ENCODE measurements around the gene DYRK2. TPM values are rescaled to one million over a fixed set of nuclear protein-coding genes. Genes with fewer than 3 reads are reported as not detected.

DYRK2 gene
- total RNA-seq, 6 experiments from 2014 or later: 30.4 to 40.1 (median 31.6) TPM

- H3K4me1 Mint-ChIP-seq (ENCODE audit: low read depth): no peaks in the 10 kb centered on the region
- no peak for TF ChIP-seq CTCF (IDR thresholded peaks at IDR 0.05)
- H3K4me3 Mint-ChIP-seq: no peak overlapping the region
- no peaks in the 10 kb centered on the region for H3K9me3 Mint-ChIP-seq
- peaks cover 15% of the 10 kb centered on the region for H3K27me3 Mint-ChIP-seq (ENCODE audit: insufficient read depth)
- no peaks in the 10 kb centered on the region for H3K36me3 Mint-ChIP-seq (ENCODE audit: low read depth)
- no peak for DNase-seq
- H3K27ac Mint-ChIP-seq: no peak overlapping the region
Measured at GRCh38 chr12:67625004-67625403, 23.5 kb upstream of the DYRK2 start.

GRCh38 chr12:67626156-67626555, 22.4 kb upstream of the DYRK2 start:
- peaks cover 6% of the 10 kb centered on the region for H3K4me1 Mint-ChIP-seq (ENCODE audit: low read depth)
- no peak overlapping the region for H3K4me3 Mint-ChIP-seq
- no peak overlapping the region for H3K27ac Mint-ChIP-seq
- H3K27me3 Mint-ChIP-seq (ENCODE audit: insufficient read depth): peaks cover 15% of the 10 kb centered on the region
- DNase-seq: no peak
- no peaks in the 10 kb centered on the region for H3K9me3 Mint-ChIP-seq
- H3K36me3 Mint-ChIP-seq (ENCODE audit: low read depth): no peaks in the 10 kb centered on the region
- no peak for TF ChIP-seq CTCF (IDR thresholded peaks at IDR 0.05)

- Mint-ChIP-seq H3K9me3 (no peaks in the 10 kb centered on the region), H3K4me1 (ENCODE audit: low read depth) (peaks cover 6% of the 10 kb centered on the region), H3K4me3 (no peak overlapping the region), H3K27me3 (ENCODE audit: insufficient read depth) (peaks cover 16% of the 10 kb centered on the region), H3K36me3 (ENCODE audit: low read depth) (no peaks in the 10 kb centered on the region), H3K27ac (no peak overlapping the region)
- no peak for DNase-seq
- no peak for TF ChIP-seq CTCF (IDR thresholded peaks at IDR 0.05)
Measured at GRCh38 chr12:67630373-67631088, 18.0 kb upstream of the DYRK2 start.

- Mint-ChIP-seq H3K9me3 (no peaks in the 10 kb centered on the region), H3K36me3 (ENCODE audit: low read depth) (no peaks in the 10 kb centered on the region), H3K4me3 (no peak overlapping the region), H3K27me3 (ENCODE audit: insufficient read depth) (peaks cover 14% of the 10 kb centered on the region), H3K4me1 (ENCODE audit: low read depth) (peaks cover 6% of the 10 kb centered on the region), H3K27ac (no peak overlapping the region)
- no peak for TF ChIP-seq CTCF (IDR thresholded peaks at IDR 0.05)
- DNase-seq: no peak
Measured at GRCh38 chr12:67632005-67632404, 16.5 kb upstream of the DYRK2 start.

- H3K4me3 Mint-ChIP-seq: no peak overlapping the region
- H3K27me3 Mint-ChIP-seq (ENCODE audit: insufficient read depth): peaks cover 14% of the 10 kb centered on the region
- H3K4me1 Mint-ChIP-seq (ENCODE audit: low read depth): peaks cover 6% of the 10 kb centered on the region
Measured at GRCh38 chr12:67633024-67633610, 15.4 kb upstream of the DYRK2 start.

More at GRCh38 chr12:67633024-67633610, 15.4 kb upstream of the DYRK2 start:
- H3K36me3 Mint-ChIP-seq (ENCODE audit: low read depth): no peaks in the 10 kb centered on the region
- no peak for DNase-seq
- no peak overlapping the region for H3K27ac Mint-ChIP-seq
- no peak for TF ChIP-seq CTCF (IDR thresholded peaks at IDR 0.05)
- H3K9me3 Mint-ChIP-seq: no peaks in the 10 kb centered on the region
